SHP77 treated with DMSO at 0.1 percent for 48 hours (cell line): Measurements from ENCODE around the gene TUBGCP3.

Source experiments
- DNase-seq: peaks from one replicate; lab custom pipeline; 2025; lab: John Stamatoyannopoulos, UW

TUBGCP3 gene

DNA sequence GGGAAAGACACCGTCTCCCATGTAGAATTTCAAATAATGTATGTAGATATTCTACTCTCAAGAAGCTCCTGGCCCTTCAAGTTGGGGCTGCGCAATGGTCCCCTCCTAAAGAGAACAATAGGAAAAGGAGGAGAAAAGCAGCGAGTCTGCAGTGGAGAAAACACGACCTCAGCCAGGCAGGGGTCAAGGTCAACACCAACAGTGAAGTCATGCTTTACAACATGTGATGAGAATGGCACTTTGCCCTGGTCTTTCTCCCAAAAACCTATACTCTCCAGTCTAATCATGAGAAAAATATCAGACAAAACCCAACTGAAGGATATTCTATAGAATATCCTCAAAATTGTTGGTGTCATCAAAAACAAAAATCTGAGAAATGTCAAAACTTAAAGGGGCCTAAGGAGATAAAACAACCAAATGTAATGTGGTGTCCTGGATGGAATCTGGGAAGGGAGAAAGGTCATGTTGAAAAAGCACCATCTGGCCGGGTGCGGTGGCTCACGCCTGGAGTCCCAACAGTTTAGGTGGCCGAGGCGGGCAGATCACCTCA lies 110.8 kb downstream of the TUBGCP3 start:
- DNase-seq, result no peak

DNA sequence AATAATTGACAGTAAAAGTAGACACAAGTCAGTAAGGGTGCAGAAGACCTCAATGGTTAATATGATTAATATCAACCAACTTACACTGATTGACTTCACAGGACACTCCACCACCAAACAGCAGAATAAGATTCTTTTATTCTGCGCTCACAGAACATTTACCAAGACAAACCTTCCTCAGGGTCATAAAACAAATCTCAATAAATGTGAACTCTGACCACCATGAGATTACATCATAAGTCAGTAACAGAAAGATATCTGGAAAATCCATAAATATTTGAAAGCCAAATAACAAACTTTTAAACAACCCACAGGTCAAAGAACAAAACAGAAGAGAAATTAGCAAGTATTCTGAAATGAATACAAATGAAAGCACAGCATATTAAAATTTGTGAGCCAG lies 112.1 kb downstream of the TUBGCP3 start:
- DNase-seq, result no peak

- no peak for DNase-seq
These were observed 113.1 kb downstream of the TUBGCP3 start for GRCh38 chr13:112474869-112475268.

GRCh38 chr13:112473818-112474217 lies 114.1 kb downstream of the TUBGCP3 start:
- no peak for DNase-seq

DNA sequence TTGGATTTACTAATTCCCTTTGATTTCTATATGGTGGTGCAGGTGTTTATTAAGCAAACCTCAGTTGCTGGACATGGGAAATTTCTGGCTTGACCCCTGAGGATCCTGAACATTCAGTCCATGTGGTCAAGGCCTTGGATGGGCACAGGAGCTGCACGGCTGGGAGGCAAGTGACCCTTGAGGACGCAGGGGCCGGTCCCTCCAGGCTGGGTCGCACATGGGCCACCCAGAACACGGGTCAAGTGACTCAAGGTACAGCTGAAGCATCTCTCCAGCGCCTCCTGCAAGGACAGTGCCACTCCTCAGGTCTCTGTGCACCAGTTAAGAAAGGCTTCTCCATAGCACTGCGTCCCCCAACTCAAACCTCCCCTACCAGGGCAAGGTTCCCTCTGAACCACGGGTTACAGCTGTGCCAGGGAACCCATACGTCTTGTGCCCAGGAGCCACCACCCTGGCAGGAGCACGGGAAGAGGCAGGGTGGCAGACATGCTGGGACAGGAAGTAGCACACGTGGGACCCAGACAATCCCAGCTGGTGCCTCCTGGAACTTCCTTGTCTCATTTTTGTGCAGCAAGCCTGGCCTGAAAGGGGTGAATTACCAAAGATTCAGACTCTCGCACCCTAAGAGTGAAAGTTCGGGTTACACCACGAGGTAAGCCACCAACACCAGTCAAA lies 118.7 kb downstream of the TUBGCP3 start:
- DNase-seq, result no peak

DNA sequence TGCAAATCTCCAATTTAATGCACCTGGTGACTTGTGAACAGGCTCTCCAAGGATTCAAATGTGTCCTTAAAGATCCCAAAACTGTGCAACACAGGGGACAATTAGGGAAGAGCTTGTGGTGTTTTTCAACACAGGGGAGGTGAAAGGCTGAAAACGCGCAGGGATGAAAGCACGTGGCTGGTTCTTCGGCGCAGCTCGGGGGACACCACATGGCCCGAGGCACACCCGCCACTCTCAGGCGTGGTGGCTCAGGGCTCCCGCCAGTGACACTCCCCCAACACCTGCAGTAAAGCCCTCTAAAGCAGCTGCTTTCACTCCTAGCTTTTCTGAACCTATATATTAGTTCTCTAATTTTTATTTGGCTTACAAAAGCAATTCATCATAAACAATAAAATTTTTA lies 119.9 kb downstream of the TUBGCP3 start:
- no peak for DNase-seq

GRCh38 chr13:112467236-112467635 lies 120.7 kb downstream of the TUBGCP3 start:
- no peak for DNase-seq

GRCh38 chr13:112466132-112467058 lies 121.6 kb downstream of the TUBGCP3 start:
- DNase-seq, result no peak

GRCh38 chr13:112465251-112466131 lies 122.5 kb downstream of the TUBGCP3 start:
- DNase-seq, result no peak

- no peak for DNase-seq
These were observed 123.2 kb downstream of the TUBGCP3 start for GRCh38 chr13:112464720-112465119.

- DNase-seq, result no peak
These were observed 125.5 kb downstream of the TUBGCP3 start for GRCh38 chr13:112462408-112462807.

GRCh38 chr13:112457485-112457884 lies 130.5 kb downstream of the TUBGCP3 start:
- peak; percentile 23 for DNase-seq

GRCh38 chr13:112457081-112457480 lies 130.9 kb downstream of the TUBGCP3 start:
- DNase-seq, result no peak

GRCh38 chr13:112456138-112457056 lies 131.6 kb downstream of the TUBGCP3 start:
- no peak for DNase-seq

GRCh38 chr13:112455476-112456059 lies 132.4 kb downstream of the TUBGCP3 start:
- no peak for DNase-seq

GRCh38 chr13:112454648-112455334 lies 133.2 kb downstream of the TUBGCP3 start:
- no peak for DNase-seq

GRCh38 chr13:112453874-112454647 lies 133.9 kb downstream of the TUBGCP3 start:
- DNase-seq, result no peak

DNA sequence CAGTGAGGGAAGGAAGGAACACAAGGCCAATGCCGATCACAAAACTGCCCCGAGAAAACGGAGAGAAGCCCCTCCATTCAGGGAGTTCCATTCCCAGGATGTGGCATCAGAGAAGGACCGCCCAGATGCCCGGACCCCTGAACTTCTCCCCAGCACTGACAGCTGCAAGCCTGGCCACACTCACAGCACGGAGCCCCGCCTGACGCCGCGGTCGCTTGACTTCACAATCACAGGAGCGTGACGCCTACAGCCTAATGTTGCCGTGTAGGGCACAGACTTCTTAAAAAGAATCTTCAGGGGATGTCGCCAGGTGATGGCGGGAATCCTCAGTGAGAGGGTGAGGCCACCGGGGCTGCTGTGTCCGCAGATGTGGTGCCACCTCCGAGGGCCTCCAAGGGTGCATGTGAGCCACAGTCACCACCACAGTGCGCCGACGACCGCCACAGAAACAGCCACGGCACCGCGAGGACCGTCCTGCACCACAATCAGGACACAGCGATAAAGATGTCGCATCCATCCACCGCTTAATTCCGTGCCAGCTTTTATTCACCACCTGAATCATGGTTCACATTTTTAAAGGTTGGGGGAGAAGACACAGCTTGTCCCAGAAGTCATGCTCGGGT lies 134.6 kb downstream of the TUBGCP3 start:
- DNase-seq, result no peak
